GM19023 (cell line): ENCODE data around the gene LENG9.

ENCODE experiments used
- ATAC-seq: cut with Tn5 transposase; IDR thresholded peaks from one replicate; pipeline ENCODE4 v1.9.1; 2021; ENCODE audit warnings: mild to moderate bottlenecking, moderate library complexity; ENCODE audit not compliant: unreplicated experiment

Gene LENG9

GRCh38 chr19:54439174-54439851 is 24.3 kb downstream of the LENG9 start:
- no peak for ATAC-seq

GRCh38 chr19:54436628-54437252 is 26.8 kb downstream of the LENG9 start:
- no peak for ATAC-seq

- ATAC-seq: no peak
Measured at GRCh38 chr19:54436031-54436523, 27.5 kb downstream of the LENG9 start.

- no peak for ATAC-seq
Measured at GRCh38 chr19:54435551-54436016, 28.0 kb downstream of the LENG9 start.

DNA sequence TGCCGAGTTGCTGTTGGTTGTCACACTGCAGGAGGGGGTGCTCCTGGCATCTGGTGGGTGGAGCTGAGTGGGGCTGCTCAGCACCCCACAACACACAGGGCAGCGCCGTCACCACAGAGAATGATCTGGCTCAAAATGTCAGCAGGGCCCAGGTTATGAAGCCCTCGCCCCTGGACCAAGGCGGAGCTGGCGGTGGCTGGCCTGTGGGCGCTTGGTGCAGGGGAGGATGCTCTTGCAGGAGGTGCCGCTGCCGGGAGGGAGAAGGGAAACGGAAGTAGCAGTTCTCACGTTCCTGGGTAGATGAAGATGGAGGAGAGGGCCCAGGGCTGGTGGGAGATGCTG is 28.7 kb downstream of the LENG9 start:
- ATAC-seq: no peak

GRCh38 chr19:54434112-54434872 is 29.3 kb downstream of the LENG9 start:
- no peak for ATAC-seq

GRCh38 chr19:54433697-54434096 is 29.9 kb downstream of the LENG9 start:
- no peak for ATAC-seq

GRCh38 chr19:54432144-54432738 is 31.3 kb downstream of the LENG9 start:
- no peak for ATAC-seq

- no peak for ATAC-seq
Measured at GRCh38 chr19:54431255-54431838, 32.2 kb downstream of the LENG9 start.

- ATAC-seq: no peak
Measured at GRCh38 chr19:54430306-54431254, 33.0 kb downstream of the LENG9 start.

DNA sequence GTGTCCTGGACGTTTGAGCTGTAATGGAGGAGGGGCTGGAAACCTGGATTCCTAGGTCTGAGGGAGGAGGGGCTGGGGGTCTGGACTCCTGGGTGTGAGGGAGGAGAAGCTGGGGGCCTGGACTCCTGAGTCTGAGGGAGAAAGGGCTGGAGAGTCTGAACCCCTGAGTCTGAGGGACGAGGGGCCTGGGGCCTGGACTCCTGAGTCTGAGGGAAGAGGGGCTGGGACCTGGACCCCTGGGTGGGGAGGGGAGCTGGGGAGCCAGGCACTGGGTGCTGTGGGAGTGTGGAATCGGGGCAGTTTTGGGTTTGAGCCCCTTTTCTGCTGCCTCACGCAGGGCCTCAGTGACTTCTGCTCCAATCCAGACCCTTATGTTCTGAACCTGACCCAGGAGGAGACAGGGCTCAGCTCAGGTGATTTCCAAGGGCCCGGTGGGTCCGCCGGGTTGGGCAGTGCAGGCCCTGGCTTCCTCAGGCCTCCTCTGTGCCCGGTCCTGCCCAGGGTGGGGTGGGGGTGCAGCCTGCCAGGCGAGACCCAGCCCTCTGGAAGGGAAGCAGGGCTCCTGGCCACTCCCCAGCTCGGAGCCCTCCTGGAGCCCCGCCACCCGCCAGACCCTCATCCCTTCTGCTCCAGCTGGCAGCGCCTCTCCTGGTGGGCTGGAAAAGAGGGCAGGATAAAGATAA is 33.9 kb downstream of the LENG9 start:
- no peak for ATAC-seq

- ATAC-seq: no peak
Measured at GRCh38 chr19:54429176-54429495, 34.4 kb downstream of the LENG9 start.

DNA sequence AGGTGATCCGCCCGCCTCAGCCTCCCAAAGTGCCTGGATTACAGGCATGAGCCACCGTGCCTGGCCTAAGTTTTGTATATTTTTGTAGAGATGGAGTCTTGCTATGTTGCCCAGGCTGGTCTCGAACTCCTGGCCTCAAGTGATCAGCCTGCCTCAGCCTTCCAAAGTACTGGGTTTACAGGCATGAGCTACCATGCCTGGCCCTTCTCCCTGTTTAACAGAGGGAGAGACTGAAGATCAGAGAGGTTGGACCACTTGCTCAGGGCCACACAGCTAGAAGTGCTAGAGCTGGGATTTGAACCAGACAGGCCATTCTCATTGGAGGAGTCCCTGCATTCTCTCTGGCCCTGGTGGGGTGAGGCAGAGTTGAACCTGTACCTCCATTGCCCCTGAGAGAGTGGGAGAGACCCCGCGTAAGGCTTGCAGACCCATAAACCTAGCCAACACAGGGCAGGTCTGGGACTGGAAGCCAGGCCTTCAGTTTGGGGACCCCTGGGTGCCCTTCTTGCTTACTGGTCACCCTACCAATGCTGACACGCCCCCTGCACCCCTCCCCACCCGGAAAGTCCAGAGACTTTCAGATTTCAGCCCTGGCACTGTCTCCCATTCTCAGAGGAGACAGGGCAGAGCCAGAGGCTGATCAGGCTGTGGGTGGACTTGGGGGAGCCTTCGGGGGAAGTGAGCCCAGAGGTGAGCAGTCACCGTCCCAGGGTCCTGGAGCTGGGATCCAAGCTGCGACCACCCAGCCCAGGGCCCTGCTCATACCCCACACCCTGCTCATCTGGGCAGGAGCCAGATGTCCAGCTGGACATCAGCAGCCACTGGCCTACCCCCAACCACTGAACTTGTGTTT is 35.0 kb downstream of the LENG9 start:
- no peak for ATAC-seq

DNA sequence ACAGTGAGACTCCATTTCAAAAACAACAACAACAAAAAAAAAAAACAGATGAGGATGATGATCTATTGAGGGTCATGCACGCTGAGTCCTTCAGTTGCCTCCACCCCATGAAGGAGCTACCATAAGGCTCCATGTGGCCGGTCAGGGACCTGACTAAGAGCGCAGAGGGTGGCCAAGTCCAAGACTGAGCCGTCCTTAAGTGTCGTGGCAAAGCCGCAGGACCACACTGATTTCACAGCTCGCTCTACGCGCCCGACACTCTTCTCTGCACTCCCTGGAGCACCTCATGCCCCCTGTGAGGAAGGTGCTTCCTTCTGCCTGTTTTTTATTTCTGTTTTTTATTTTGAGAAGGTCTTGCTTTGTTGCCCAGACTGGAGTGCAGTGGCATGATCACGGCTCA is 36.0 kb downstream of the LENG9 start:
- ATAC-seq: no peak

DNA sequence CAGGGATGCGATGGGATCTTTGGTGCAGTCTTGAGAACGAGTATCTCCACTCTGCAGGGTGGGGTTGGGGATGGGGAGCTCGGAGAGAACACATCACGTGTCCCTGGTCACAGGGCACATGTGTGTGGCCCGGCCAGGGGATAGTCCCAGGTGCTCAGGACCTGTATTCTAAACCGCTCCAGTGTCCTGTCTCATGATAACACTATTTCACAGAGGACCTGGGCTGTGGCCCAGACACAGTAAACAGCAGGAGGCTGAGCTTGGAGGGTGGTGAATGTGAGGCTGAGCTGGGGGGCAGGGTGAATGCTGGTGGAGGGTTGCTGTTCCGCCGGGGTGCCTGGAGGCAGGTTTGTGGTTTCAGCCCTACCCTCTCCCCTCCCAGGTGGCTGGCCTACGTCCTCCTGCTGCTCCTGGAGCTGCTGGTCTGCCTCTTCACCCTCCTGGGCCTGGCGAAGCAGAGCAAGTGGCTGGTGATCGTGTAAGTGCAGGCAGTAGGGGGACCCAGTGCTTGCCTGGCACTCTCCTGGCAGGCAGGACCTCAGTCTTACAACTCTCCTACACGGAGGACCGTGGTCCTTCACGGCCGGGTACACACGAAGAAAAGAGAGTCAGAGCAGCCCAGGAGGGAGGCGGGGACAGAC is 37.2 kb downstream of the LENG9 start:
- ATAC-seq: no peak

- ATAC-seq: no peak
Measured at GRCh38 chr19:54425382-54425723, 38.2 kb downstream of the LENG9 start.

DNA sequence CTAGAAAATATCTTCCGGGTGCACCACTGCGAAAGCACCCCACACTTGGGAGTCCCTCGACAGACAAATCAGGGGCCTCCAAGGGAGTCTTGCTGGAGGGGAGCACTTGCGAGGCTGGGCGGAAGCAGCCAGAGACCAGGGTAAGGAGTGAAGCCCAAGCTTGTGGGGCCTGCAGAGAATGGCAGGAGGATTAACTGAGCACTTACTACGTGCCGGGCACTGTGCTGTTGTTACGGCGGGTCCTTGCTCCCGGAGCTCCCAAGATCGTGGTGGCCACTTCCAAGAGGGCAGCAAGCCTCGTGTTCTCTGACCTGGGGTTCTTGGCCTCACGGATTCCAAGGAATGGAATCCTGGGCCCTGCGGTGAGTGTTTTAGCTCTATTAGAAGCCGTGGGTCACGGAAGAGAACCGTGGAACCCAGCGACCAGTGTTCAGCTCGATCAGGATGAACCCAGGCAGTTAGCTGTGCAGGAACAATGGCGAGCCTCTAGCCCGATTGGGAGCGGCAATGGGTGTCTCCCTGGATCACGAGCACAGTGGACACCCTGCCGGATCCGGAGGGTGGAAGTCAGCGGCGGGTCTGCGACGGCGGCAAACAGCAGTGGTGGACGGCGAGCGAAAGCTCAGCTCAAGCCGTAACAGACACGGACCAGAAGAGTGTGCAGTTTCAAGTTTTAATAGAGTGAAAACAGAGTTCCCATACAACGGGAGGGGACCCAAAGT is 38.8 kb downstream of the LENG9 start:
- ATAC-seq: no peak

DNA sequence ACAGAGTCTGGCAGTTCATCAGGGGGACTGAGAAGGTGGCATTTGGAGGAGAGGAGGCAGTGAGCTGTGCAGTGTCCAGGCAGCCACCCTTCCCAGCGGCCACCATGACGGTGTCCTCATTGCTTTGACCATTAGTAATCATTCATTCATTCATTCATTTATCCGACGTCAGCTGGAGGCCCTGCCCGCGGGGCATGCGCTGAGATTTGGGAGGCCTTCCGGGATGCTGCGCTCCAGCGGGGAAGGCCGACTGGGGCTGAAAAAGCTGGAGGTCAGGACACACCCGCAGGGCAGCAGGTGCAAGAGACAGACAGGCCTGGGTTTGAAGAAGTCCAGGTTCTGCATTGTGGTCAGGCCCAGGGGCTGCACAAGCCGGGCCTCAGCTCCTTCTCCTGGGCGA is 39.4 kb downstream of the LENG9 start:
- ATAC-seq: no peak
